GM12865 (cell line): ENCODE results near the gene SLC6A16.
A peak's percentile ranks its signal among the peaks of the same experiment; 100 is the strongest.
"Not testable (repeated sequence)": the region's sequence is repeated elsewhere in the genome, so short reads cannot be mapped to it uniquely, and the experiment has no call there.

Source experiments
- DNase-seq: peaks from one replicate; pipeline ENCODE4 v3.0.0; 2010; ENCODE audit warnings: low read depth
- H3K4me3 ChIP-seq: 2 replicates; pipeline ENCODE4 v1.5.1; 2011; ENCODE audit warnings: mild to moderate bottlenecking, low read depth, low read length, control low read depth
- TF ChIP-seq, protein P1 (sequence below): IDR thresholded peaks from 2 replicates; pipeline ENCODE4 v1.5.1; 2011; ENCODE audit warnings: low read length, control low read depth, low read depth, inconsistent platforms; ENCODE audit not compliant: insufficient read depth; ENCODE audit errors: missing control alignments

Gene SLC6A16

DNA sequence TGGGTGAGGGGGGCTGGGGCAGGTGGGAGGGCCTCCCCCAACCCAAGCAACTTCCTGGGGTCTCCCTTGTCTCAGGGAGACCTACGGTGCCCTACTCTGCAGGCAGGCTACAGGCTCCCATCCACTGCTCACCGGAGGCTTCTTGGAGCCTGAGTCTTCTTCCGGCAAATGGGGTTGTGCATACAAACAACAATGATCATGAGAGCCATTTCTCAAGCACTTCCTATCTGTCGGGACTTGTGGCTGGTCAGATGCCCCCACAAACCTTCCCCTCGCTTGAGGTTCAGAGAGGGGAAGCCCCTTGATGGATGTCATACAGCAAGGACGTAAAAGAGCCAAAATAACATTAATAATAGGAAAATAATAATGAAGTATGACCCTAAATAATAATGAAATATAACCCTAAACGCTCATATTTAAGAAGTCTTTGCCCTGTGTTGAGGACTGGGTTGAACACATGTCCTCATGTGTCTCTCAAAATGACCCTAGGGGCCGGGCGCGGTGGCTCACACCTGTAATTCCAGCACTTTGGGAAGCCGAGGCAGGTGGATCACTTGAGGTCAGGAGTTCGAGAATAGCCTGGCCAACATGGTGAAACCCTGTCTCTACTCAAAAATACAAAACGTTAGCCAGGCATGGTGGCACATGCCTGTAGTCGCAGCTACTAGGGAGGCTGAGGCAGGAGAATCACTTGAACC lies 10.9 kb upstream of the SLC6A16 start:
- DNase-seq = peak; percentile 73
- peak overlapping the region; percentile 84 for H3K4me3 ChIP-seq
- TF ChIP-seq, protein P1, sequence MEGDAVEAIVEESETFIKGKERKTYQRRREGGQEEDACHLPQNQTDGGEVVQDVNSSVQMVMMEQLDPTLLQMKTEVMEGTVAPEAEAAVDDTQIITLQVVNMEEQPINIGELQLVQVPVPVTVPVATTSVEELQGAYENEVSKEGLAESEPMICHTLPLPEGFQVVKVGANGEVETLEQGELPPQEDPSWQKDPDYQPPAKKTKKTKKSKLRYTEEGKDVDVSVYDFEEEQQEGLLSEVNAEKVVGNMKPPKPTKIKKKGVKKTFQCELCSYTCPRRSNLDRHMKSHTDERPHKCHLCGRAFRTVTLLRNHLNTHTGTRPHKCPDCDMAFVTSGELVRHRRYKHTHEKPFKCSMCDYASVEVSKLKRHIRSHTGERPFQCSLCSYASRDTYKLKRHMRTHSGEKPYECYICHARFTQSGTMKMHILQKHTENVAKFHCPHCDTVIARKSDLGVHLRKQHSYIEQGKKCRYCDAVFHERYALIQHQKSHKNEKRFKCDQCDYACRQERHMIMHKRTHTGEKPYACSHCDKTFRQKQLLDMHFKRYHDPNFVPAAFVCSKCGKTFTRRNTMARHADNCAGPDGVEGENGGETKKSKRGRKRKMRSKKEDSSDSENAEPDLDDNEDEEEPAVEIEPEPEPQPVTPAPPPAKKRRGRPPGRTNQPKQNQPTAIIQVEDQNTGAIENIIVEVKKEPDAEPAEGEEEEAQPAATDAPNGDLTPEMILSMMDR = no peak

DNA sequence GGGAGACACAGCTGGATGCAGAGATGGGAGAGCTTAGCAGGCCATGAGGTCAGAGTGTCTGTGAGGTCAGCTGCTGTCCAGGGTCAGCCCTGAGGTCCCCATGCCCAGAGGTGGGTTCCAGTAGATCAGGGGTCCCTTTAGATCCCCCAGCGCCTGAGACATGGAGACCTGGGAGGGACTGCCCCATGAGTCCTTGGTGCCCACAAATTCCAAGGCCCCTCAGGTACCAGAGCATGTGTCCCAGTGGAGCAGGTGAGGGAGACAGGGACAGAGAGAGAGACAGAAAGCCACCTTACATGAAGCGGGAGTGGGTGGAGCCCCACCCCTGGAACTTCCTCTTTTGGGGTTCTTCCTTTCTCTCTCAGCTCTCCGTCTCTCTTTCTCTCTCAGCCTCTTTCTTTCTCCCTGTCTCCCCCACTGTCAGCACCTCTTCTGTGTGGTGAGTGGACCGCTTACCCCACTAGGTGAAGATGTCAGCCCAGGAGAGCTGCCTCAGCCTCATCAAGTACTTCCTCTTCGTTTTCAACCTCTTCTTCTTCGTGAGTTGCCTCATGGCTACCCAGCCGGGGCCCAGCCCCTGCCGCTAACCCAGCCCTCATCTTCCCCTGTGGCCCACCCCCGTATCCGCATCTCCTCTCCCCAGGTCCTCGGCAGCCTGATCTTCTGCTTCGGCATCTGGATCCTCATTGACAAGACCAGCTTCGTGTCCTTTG lies 10.2 kb upstream of the SLC6A16 start, which contains the start of gene CD37:
TSS of gene CD37 (plus strand) at position 336 of the 713 bp plus-strand sequence. CDS start at position 471, 135 bp downstream.
- peak; percentile 80 for DNase-seq
- TF ChIP-seq, protein P1 = no peak
- peak within 1 kb of the TSS; percentile 84 for H3K4me3 ChIP-seq

DNA sequence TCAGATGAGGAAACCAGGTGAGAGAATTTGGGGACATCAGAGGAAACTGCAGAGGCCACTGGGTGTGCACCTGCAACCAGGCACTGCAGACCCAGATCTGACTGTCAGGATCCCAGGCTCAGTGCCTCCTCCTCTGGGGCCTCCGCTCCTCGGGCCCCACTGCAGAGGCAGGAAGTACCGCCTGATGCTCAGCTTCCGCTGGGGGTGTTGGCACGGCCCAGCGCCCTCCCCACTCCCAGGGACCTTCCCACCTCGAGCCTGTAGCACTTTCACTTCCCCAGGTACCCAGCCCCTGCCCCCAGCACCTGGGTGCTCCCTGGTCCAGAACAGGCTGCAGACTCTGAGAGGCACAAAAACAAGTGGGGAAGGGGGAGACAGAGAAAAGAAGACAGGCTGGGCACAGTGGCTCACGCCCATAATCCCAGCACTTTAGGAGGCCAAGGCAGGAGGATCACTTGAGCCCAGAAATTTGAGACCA lies 8.9 kb upstream of the SLC6A16 start:
- DNase-seq = peak; percentile 93
- H3K4me3 ChIP-seq = peak overlapping the region; percentile 84
- TF ChIP-seq, protein P1 = no peak

DNA sequence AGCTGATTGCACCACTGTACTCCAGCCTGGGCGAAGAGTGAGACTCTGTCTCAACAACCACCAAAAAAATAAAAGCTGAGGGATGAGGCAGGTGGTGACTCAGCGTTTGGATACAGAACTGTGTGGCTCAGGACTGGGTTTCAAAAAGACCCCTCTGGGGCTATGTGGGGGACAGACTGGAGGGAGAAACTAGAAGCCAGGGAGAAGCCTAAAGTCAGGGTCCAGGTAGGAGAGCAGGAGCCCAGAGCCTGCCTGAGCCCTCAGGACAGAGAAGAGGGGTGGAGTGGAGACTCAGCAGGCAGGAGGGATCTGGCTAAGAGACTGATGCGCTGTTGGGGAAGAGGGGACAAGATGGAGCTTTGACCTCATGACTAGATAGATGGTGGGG lies 8.4 kb upstream of the SLC6A16 start:
- H3K4me3 ChIP-seq = peak overlapping the region; percentile 84
- DNase-seq = no peak
- TF ChIP-seq, protein P1 = no peak

DNA sequence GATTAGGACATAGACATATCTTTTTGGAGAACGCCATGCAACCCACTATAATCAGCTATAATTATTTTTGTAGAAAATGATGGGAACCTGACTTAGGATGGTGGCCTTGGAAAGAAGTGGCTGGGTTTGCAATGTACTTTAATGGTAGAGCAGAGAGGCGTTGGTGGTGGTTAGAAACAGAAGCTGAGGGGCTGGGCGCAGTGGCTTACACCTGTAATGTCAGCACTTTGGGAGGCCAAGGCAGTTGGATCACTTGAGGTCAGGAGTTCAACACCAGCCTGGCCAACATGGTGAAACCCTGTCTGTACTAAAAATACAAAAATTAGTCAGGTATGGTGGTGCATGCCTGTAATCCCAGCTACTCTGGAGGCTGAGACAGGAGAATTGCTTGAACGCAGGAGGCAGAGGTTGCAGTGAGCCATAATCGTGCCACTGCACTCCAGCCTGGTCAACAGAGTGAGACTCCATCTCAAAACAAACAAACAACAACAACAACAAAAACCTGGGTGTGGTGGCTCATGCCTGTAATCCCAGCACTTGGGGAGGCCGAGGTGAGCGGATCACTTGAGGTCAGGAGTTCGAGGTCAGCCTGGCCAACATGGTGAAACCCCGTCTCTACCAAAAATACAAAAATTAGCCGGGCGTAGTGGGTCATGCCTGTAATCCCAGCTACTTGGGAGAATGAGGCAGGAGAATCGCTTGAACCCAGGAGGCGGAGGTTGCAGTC lies 7.9 kb upstream of the SLC6A16 start:
- H3K4me3 ChIP-seq = peak overlapping the region; percentile 84; the same call in 1 of the 2 replicates
- not testable (repeated sequence) for DNase-seq

DNA sequence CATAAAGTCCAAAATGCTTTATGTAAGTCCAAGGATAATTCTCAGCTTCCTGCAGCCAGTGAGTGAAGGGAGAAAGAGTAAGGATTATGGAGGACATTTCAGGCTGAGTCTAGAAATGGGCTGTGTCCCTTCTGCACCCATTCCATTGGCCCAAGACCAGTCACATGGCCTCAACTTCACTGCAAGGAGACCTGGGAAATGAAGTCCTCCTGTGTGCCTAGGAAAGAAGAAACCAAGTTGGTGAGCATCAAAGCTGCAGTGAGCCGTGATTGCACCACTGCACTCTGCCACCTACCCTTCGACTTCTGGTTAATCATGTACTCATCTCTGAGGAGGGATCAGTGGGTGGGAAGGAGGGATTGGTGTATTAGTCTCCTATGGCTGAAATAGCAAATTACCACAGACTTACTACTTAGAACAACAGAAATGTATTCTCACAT lies 6.6 kb upstream of the SLC6A16 start:
- TF ChIP-seq, protein P1 = no peak
- H3K4me3 ChIP-seq = peak overlapping the region; percentile 36
- DNase-seq = peak; percentile 90

DNA sequence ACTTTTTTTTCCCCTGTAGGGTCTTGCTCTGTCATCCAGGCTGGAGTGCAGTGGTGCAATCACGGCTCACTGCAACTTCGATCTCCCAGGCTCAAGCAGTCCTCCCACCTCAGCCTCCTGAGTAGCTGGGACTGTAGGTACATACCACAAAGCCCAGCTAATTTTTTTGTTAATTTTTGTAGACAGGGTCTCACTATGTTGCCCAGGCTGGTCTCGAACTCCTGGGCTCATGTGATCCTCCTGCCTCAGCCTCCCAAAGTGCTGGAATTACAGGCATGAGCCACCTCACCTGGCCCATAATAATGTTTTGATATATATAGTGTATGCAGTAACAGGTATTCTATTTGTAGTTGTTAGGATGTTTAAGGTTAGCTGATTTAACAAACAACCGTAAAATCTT lies 6.2 kb upstream of the SLC6A16 start:
- DNase-seq = not testable (repeated sequence)
- H3K4me3 ChIP-seq = peak overlapping the region; percentile 36
